RKO (cell line): Measurements from ENCODE around the gene WSB1.

Experiments
- DNase-seq: peaks from one replicate; pipeline ENCODE4 v3.0.0-alpha.2; 2016; ENCODE audit warnings: low spot score

The WSB1 gene

GRCh38 chr17:27357236-27357635 lies 63.3 kb downstream of the WSB1 start:
- no peak for DNase-seq

GRCh38 chr17:27360507-27360906 lies 66.6 kb downstream of the WSB1 start:
- no peak for DNase-seq

- no peak for DNase-seq
Measured at GRCh38 chr17:27361695-27362094, 67.8 kb downstream of the WSB1 start.

GRCh38 chr17:27362503-27362902 lies 68.6 kb downstream of the WSB1 start:
- DNase-seq = no peak

- DNase-seq = no peak
Measured at GRCh38 chr17:27362909-27363308, 69.0 kb downstream of the WSB1 start.

- DNase-seq = no peak
Measured at GRCh38 chr17:27363326-27363725, 69.4 kb downstream of the WSB1 start.
